HL-60 (cell line): ENCODE measurements around the gene SERPINA4.

Experiments
- DNase-seq, 2 experiments: peaks; one replicate each; pipeline ENCODE4 v3.0.0-alpha.2; 2010 to 2020; ENCODE audit warnings: low read depth in 1 of 2, low spot score in 1 of 2
- H3K27ac ChIP-seq: fragments of 250-450 bp; sonication (Bioruptor Pico); replicated peaks from 2 replicates; pipeline ENCODE4 v1.5.1; 2020; ENCODE audit warnings: mild to moderate bottlenecking, moderate library complexity
- H3K27me3 ChIP-seq: fragments of 250-450 bp; sonication (Bioruptor Pico); 2 replicates; pipeline ENCODE4 v1.5.1; 2021; ENCODE audit warnings: mild to moderate bottlenecking, moderate library complexity; ENCODE audit not compliant: insufficient read depth, poor library complexity, severe bottlenecking
- H3K4me3 ChIP-seq: replicated peaks from 2 replicates; pipeline ENCODE4 v1.5.1; 2011; ENCODE audit warnings: mild to moderate bottlenecking, control low read depth, low read length; ENCODE audit not compliant: insufficient read depth
- GABPA ChIP-seq: IDR thresholded peaks from 2 replicates; pipeline ENCODE4 v1.6.1; 2012; ENCODE audit warnings: low read depth
- POLR2AphosphoS5 ChIP-seq: IDR thresholded peaks from 2 replicates; pipeline ENCODE4 v1.6.1; 2012; ENCODE audit warnings: low read depth
- SPI1 ChIP-seq: IDR thresholded peaks from 2 replicates; pipeline ENCODE4 v1.6.1; 2012; ENCODE audit warnings: low read depth, mild to moderate bottlenecking, borderline replicate concordance
- TF ChIP-seq, protein P1 (sequence below): IDR thresholded peaks from 2 replicates; pipeline ENCODE4 v1.6.1; 2012; ENCODE audit warnings: low read depth; ENCODE audit not compliant: insufficient replicate concordance
- TF ChIP-seq, protein P2 (sequence below): IDR thresholded peaks from one replicate; pipeline ENCODE4 v1.5.1; 2011; ENCODE audit warnings: low read length, control low read depth, inconsistent platforms; ENCODE audit not compliant: insufficient read depth

SERPINA4 gene

DNA sequence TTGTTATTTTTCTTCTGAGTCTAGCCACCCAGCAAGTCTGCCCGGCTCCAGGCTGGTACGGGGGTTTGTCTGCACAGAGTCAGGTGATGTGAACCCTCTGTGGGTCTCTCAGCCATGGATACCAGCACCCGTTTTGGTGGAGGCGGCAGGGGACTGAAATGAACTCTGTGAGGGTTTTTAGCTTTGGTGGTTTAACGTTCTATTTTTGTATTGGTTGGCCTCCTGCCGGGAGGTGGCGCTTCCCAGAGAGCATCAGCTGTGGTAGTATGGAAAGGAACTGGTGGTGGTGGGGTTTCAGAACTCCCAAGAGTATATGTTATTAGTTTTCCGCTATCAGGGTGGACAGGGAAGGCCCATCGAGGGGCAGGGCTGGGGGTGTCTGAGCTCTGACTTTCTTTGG is 5.3 kb upstream of the SERPINA4 start:
- peaks cover 6% of the 10 kb centered on the region for H3K27me3 ChIP-seq
- DNase-seq: no peak
- no peak overlapping the region for H3K27ac ChIP-seq
- no peak for TF ChIP-seq SPI1
- TF ChIP-seq, protein P1, sequence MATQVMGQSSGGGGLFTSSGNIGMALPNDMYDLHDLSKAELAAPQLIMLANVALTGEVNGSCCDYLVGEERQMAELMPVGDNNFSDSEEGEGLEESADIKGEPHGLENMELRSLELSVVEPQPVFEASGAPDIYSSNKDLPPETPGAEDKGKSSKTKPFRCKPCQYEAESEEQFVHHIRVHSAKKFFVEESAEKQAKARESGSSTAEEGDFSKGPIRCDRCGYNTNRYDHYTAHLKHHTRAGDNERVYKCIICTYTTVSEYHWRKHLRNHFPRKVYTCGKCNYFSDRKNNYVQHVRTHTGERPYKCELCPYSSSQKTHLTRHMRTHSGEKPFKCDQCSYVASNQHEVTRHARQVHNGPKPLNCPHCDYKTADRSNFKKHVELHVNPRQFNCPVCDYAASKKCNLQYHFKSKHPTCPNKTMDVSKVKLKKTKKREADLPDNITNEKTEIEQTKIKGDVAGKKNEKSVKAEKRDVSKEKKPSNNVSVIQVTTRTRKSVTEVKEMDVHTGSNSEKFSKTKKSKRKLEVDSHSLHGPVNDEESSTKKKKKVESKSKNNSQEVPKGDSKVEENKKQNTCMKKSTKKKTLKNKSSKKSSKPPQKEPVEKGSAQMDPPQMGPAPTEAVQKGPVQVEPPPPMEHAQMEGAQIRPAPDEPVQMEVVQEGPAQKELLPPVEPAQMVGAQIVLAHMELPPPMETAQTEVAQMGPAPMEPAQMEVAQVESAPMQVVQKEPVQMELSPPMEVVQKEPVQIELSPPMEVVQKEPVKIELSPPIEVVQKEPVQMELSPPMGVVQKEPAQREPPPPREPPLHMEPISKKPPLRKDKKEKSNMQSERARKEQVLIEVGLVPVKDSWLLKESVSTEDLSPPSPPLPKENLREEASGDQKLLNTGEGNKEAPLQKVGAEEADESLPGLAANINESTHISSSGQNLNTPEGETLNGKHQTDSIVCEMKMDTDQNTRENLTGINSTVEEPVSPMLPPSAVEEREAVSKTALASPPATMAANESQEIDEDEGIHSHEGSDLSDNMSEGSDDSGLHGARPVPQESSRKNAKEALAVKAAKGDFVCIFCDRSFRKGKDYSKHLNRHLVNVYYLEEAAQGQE: no peak
- TF ChIP-seq, protein P2, sequence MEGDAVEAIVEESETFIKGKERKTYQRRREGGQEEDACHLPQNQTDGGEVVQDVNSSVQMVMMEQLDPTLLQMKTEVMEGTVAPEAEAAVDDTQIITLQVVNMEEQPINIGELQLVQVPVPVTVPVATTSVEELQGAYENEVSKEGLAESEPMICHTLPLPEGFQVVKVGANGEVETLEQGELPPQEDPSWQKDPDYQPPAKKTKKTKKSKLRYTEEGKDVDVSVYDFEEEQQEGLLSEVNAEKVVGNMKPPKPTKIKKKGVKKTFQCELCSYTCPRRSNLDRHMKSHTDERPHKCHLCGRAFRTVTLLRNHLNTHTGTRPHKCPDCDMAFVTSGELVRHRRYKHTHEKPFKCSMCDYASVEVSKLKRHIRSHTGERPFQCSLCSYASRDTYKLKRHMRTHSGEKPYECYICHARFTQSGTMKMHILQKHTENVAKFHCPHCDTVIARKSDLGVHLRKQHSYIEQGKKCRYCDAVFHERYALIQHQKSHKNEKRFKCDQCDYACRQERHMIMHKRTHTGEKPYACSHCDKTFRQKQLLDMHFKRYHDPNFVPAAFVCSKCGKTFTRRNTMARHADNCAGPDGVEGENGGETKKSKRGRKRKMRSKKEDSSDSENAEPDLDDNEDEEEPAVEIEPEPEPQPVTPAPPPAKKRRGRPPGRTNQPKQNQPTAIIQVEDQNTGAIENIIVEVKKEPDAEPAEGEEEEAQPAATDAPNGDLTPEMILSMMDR: no peak
- H3K4me3 ChIP-seq: no peak overlapping the region

- no peak for DNase-seq
- no peak overlapping the region for H3K4me3 ChIP-seq
- peaks cover 4% of the 10 kb centered on the region for H3K27me3 ChIP-seq
Measured at GRCh38 chr14:94557327-94557726, 3.9 kb upstream of the SERPINA4 start.

GRCh38 chr14:94558842-94559241 is 2.4 kb upstream of the SERPINA4 start:
- TF ChIP-seq GABPA: no peak
- TF ChIP-seq POLR2AphosphoS5: no peak
- TF ChIP-seq, protein P1: no peak
- no peak for TF ChIP-seq SPI1
- TF ChIP-seq, protein P2: no peak
- Histone ChIP-seq H3K27me3 (peaks cover 2% of the 10 kb centered on the region), H3K4me3 (no peak overlapping the region), H3K27ac (no peak overlapping the region)
- no peak for DNase-seq

More at GRCh38 chr14:94557327-94557726, 3.9 kb upstream of the SERPINA4 start:
- H3K27ac ChIP-seq: no peak overlapping the region
- TF ChIP-seq, protein P1: no peak
- no peak for TF ChIP-seq SPI1
- no peak for TF ChIP-seq POLR2AphosphoS5
- TF ChIP-seq GABPA: no peak
